T-helper 9 cell (primary cell): ENCODE measurements around the gene ZNF445.
"Not testable (repeated sequence)": the region's sequence is repeated elsewhere in the genome, so short reads cannot be mapped to it uniquely, and the experiment has no call there.

Experiments
- DNase-seq: peaks from one replicate; pipeline ENCODE4 v3.0.0-alpha.2; 2020
- total RNA-seq, 2 donors: gene quantifications; one replicate each; lab custom pipeline; 2026; lab: John Stamatoyannopoulos, UW

The ZNF445 gene
- total RNA-seq = 22.7 to 54.4 reads per million in 2 donors

DNA sequence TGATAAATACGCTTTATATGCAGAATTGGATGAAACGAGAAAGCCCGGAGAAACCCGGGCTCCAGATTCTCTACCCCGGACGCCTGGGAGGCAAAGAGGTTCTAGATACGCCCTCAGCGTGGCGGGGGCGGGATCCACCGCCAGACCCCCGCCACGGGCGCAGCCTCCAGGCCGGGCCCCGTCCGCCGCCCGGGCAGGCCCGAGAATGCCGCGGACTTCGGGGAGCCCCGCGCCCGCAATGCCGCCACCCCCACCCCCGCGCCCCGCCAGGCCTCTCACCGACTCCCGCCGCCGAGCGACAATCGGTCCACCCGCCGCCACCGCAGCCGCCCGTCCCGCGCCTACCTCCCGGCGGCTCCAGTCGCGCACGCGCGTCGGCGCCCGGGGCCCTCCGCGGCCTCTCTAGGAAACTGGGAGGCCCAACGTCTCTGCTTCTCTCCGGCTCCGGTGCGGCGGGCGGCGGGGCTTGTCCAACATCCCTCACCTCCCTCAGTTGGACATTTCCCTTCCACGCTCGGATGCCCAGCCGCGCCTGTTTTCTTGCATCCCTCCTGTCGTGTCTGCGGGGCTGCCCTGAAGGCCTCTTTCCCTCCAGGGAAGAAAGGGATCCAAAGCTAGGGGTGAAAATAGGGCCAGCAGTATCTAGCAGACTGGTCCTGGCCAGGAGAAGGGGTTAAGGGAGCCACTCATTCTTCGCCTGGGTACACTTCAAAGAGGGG is at the start of gene ZNF445:
ZNF445 (minus strand) TSS at position 359 of the 719 bp plus-strand sequence. CDS start 22,121 bp downstream, outside the sequence.
- peak; percentile 61 for DNase-seq

DNA sequence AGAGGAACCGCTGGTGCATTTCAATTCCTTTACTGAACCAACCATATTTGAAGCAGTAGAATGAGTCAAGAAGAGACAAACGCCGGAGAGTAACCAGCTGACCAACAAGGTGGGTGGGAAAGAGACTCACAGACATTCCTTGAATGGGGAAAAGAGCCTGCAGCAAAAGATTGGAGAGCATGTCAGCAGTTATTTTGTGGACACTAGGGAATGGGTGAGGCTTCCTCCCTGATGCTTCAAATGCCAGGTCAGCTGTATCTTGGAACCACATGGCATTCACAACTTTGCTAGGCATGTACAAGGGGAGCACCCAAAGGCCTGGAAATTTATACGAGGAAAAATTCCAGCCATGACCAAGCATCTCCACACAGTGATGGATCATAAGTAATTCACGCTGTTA is 47.6 kb upstream of the ZNF445 start:
- DNase-seq = no peak

DNA sequence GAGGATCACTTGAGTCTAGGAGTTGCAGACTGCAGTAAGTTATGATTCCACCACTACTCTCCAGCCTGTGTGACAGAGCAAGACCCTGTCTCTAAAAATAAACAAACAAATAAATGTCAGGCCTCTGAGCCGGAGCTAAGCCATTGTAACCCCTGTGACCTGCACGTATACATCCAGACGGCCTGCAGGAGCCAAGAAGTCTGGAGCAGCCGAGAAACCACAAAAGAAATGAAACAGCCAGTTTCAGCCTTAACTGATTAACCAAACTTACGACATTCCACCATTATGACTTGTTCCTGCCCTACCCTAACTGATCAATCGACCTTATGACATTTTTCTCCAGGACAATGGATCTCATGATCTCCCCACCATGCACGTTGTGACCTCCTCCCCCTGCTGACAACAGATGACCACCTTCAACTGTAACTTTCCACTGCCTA is 45.0 kb upstream of the ZNF445 start:
- no peak for DNase-seq

- DNase-seq = no peak
Observed at GRCh38 chr3:44521721-44522120, 44.3 kb upstream of the ZNF445 start.

GRCh38 chr3:44518782-44519156 is 41.3 kb upstream of the ZNF445 start:
- no peak for DNase-seq

DNA sequence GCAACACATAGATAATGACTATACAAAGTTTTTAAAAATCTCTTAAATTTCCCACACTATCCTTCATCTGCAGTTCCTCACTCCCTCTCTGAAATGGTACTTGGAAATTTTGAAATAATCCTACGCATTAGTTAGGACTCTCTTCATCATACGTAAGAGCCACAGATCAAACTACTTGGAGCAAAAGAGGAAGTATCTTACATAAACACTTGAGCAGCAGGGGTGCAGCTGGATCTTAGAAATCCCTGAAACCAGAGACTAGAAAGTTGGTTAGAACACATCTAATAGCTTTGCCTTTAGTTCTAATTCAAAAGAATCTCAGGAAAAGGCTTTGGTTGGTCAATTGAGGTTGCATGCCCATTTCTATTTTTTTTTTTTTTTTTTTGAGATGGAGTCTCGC is 38.8 kb upstream of the ZNF445 start:
- no peak for DNase-seq

DNA sequence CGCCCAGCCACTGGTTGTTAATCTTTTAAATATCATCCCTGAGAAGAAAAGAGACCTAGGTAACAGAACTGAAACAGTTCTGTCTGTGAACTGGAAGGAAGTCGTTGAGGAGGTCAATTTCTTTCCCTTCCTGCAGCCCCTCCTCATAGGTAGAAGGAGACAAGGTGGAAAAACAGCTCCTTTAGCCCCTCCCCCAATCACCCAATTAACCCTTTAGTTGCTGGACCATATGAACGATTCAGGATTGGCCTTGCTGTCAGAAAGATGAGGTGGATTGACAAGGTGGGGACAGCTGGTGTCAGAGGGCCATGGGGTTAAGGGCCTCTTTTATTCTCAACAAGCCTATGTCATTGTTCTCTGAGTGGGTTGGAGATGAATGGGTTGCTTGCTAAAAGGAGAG is 36.0 kb upstream of the ZNF445 start:
- DNase-seq = no peak

DNA sequence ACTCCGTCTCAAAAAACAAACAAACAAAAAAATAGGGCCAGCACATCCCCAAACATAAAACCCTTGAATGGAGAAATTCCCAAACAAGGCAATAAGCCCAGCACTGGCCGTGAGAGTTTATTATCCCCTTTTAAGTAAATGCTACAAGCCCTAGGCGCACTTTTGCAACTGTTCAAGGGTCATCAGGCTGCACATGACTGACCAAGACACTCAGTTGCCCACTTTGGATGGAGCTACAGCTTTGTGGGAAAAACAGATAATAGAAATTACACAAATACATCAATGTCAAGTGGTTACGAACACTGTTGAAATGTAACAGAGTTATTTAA is 33.7 kb upstream of the ZNF445 start:
- no peak for DNase-seq

DNA sequence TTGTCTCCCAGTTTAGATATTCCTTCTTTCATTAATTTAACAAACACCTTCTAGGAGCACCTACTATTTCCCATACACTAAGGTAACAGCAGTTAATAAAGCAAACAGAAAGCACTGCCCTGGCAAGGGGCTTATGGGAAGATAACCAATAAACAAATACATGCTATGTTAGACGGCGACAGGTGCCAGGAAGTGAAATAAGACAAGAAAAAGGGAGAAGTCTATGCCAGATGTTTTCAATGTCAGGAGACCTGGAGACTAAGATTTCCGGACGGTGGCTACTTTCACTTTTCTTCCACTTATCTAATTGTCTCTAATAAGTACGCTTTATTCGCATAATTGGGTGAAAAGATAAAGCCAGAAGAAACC is 32.5 kb upstream of the ZNF445 start:
- DNase-seq = no peak

DNA sequence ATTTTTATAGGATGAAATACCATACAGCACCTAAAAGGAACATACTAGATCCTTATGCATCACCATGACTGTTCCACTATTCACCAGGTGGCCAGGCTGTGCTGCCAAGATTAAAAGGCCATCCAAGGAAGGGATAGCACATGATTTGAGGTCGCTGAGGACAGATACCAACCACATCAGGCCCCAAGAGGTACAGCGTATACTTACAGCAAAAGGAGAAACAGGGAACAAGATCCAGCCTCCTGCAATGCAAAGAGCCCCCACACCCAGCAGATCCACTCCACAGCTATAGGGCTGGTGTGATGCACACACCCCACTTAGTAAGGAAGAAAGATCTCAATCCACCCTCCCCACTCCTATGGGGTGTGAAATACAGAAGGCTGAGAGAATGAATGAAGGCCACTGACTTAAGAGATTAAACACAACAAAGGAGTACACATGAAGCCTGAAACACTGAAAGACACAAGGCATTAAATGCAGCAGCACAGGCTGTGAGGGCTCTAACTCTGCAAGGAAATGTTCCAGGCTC is 32.0 kb upstream of the ZNF445 start:
- DNase-seq = no peak

GRCh38 chr3:44506961-44507360 is 29.5 kb upstream of the ZNF445 start:
- DNase-seq = no peak

- no peak for DNase-seq
Observed at GRCh38 chr3:44506556-44506955, 29.1 kb upstream of the ZNF445 start.

DNA sequence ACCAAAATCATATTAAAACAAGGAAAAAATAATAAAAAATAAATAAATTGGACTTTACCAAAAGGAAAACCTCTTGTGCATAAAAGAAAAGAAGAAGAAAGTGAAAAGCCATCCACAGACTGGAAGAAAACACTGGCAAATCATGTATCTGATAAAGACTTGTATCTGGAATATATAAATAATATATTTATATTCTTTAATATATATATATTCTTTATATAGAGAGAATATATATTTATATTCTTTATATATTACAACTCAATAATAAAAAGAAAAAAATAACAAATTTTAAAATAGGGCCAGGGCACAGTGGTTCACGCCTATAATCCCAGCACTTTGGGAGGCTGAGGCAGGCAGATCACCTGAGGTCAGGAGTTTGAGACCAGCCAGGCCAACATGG is 27.1 kb upstream of the ZNF445 start:
- DNase-seq = no peak

GRCh38 chr3:44503178-44503577 is 25.7 kb upstream of the ZNF445 start:
- not testable (repeated sequence) for DNase-seq

- no peak for DNase-seq
Observed at GRCh38 chr3:44501971-44502370, 24.5 kb upstream of the ZNF445 start.

DNA sequence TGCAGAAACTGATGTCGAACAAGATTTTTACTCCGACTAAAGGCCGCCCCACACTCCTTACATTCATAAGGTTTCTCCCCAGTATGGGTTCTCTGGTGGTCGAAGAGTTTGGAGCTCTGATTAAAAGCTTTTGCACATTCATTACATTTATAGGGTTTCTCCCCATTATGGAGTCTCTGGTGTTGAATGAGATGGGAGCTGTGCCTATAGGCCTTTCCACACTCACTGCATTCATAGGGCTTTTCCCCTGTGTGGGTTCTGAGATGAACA is 22.4 kb upstream of the ZNF445 start:
- not testable (repeated sequence) for DNase-seq

GRCh38 chr3:44499149-44499898 is 21.9 kb upstream of the ZNF445 start:
- DNase-seq = no peak

DNA sequence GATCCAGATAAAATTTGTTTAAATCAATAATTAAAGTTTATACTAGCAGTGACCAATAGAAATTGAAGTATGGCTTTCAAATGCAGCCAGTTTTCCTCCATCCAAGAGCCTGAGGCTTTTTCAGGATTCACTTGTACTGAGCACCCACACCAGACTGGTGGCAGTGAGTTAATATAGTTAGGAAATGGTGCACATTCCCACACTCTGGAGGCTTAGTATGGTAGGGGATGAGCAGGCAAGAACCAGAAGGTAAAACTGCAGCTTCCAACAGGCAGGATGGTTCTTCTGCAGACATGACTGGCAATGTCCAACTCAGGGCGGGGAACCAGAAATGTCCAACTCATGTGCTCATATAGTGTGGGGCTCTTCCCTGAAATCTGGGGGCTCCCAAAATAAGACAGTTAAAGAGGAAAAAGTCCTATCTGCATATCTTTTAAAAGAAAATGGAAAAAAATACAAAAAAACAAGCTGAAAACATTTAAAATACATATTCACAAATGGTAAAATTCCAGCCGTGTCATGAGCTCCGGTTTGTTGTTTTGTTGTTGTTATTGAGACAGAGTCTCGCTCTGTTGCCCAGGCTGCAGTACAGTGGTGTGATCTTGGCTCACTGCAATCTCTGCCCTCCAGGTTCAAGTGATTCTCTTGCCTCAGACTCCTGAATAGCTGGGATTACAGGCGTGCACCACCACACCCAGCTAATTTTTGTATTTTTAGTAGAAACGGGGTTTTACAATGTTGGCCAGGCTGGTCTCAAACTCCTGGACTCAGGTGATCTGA is 18.4 kb upstream of the ZNF445 start:
- no peak for DNase-seq

- no peak for DNase-seq
Observed at GRCh38 chr3:44492496-44492895, 15.0 kb upstream of the ZNF445 start.

DNA sequence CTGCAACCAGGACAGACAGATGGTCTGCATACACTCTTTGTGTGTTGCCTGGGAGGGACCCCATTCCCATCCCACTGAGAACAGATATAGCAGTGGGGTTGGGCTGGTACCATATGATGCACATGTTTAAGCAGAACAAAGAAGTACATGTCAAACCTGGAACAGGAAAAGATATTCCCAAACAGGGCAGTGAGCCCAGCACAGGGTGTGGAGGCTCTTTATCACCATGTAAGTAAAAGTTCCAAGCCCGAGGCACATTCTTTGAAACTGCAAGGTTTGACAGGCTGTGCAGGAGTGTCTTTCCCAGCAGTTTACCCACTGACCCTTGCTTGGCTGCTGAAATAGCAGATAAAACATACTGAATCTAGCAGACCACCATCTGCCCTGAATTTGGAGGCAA is 5.3 kb upstream of the ZNF445 start:
- no peak for DNase-seq

DNA sequence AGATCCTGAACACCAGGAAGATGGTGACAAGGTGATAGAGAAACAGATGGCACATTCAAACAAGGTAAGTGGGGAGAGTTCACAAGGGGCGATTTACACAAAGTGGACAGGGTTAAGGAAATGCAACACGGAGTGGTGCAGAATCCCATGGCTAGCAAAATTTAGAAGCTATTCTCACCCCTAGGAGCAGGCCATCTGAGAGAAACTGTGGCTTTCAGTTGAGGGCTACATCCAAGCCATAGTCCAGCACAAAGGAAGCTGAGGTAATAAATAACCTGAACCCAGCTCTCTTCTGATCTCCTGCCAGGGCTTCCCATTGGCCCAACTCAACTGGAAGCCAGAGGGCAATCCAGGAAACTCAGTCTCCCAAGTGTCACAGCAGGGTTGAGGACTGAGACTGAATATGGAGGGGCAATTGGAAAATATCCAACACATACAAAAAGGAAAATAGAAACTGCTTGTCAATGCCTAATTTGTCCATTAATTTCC is 1.2 kb upstream of the ZNF445 start:
- DNase-seq = no peak

DNA sequence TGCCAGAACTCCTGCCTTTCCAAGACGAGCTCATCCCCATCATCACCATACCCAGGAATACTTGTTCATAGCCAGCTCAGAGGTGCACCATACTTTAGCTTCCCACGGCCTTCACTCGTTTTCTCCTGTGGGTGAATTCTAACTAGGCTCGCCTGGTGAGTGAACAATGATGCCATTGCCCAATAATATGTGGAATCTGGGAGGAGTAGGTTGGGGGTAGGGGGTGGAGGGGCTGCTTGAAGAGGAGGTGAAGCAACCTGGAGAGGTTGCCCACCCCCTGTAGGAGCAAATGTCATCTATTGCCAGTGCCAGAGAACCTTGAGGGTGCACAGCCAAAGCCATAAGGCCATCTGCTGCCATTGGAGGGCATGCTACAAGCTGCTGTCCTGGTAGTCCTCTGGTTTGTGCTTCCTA is 592 bp upstream of the ZNF445 start:
- DNase-seq = no peak

DNA sequence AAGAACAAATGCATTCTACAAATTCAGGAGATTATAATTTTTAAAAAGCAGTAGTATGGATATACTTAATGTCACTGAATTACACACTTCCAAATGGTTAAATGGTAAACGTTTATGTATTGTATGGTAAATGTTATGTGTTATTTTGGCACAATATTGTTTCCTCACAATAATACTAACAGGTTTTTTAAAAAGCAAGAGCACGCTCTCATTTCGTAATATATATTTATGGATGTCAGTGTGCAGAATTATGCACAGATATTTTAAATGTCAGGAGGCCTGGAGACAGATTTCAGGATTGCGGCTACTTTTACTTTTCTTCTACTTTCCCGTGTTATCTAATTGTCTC is 533 bp downstream of the ZNF445 start:
- DNase-seq = no peak

DNA sequence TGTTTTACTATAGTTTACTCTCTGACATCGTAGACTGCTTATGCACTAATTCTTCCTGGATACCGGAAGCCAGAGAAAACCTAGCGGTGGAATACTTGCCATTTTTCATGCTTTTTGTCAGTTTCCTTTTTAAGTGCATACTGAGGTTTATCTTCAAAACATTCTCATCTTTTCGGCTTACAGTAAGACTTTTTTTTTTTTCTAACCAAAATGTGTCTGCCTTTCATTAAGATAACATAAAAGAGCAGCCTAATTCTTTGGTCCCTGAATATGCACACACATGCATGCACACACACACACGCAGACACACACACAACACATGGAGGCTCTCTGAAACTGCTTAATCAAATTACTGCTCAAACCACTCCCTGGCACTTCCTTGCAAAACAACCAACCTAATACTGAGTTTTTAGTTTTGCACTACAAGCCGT is 1.3 kb downstream of the ZNF445 start:
- no peak for DNase-seq
